Endometrium (tissue), 2 donors: ENCODE data around the gene PDE4D.
"Not testable (repeated sequence)": the region's sequence is repeated elsewhere in the genome, so short reads cannot be mapped to it uniquely, and the experiment has no call there.

Experiments used
- FAIRE-seq: peaks from 2 replicates; lab custom pipeline; 2012; peaks lifted over from hg19 to GRCh38; lab: Jason Lieb, UNC
- donor health status: control.
- donor health status: control.

Gene PDE4D

DNA sequence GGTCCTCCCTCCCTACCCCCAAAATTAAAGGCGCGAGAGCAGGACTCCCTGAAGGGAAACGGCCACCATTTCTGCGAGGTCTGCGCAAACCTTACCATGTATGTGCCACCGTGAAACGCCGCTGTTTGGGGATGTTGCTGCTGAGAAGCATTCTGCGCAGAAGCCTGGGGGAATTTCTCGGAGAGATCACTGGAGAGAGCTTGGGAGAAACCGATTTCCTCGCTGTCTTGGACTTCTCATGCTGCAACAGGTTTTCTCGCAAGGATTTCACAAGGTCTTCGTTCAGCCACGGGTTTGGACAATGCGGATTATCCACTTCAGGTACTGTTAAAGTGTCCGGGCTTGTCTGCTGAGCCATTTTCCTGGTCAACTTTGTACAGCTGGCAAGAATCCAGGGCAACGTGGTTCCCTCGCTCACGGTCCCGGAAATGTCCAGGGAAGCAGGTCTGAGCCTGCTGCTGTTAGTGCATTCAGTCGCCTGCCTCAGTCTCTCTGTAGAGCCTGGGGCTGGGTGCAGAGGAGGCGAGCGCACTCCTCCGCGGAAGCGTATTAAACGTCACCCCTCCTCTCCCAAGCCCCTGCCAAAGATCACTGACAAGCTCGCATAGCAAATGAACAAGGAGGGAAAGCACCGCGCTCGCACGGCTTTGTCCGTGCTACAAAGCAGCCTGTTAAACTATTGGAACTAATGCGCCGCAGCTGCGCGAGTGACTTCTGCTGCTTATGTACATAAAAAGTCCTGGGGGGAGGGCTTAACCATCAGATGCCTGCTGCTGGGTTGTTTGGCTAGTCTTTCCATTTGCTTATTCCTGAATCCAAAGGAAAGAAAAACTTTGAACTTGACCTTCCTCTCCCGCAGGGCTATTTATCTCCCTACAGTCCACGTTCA is 125.1 kb downstream of the PDE4D start:
- no peak for FAIRE-seq

DNA sequence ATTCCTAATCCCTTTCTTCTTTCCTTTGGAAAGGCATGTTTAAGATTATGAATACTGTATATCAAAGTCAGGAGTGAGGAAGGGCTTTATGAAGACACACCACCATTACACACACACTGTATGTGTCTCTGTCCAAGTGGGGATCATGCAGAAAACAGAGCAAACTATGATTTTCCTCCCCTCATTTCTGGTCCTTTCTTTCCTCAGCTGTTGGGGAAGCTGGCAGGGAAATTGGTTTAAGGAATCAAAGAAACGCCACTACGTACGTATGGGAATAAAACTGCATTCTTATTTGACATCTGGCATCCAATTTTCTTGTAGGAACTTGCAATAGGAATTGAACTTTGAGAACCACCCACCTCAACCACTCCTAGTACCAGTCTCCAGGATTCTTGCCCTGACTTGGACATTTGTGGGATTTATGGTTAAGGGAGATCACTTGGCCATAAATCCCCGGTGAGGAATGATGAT is 125.8 kb downstream of the PDE4D start:
- no peak for FAIRE-seq

DNA sequence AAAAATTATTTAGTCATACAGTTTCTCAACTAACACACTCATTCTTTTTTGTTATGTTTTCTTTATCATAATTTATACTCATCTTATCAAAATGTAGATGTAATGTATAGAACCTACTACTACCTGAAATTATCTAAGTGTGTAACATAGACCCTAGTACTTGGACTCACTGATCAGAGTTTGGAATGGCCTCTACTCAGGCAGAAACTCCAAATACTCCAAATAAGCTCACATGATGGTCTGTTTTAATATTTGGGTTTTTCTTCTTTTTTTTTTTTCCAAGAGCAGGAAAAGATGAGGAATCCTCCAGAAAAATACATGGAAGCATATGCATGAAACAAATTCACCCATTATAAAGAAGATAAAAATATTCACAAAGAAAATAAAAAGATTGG is 126.3 kb downstream of the PDE4D start:
- no peak for FAIRE-seq

DNA sequence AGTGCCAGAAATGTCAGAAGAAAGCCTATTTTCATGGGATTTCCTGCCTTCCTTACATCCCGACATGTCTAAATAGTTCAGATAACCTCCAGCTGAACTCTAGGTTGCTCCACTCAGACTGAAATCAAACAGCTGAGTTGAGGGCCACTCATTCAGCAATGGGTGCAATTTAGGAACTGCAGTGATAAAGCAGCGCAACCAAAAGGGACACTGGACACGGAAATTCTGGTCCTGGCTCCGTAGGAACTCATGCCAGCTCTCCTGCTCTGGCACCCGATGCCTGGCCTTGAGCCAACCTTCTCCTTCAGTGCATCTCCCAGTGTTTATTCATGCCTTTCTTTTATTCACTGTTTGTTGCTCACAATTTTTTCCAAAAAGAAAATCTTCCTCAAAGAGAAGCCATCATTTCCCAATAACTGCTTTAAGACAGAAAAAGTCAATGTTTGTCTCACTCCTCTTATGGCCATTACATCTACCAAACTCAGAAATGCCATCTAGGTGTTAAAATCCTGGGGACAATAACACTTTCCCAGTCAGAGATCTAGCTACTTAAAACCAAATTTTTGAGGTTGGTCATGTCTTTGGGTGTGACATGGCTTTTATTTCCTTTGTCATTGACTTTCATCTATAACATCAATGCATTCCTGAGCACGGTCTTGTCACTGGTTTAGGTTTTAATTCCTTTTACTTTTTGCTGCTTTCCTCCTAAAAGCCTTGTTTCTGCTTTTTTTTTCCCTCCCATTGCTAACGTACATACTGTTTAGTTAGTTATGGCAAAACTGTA is 126.9 kb downstream of the PDE4D start:
- FAIRE-seq, result no peak

DNA sequence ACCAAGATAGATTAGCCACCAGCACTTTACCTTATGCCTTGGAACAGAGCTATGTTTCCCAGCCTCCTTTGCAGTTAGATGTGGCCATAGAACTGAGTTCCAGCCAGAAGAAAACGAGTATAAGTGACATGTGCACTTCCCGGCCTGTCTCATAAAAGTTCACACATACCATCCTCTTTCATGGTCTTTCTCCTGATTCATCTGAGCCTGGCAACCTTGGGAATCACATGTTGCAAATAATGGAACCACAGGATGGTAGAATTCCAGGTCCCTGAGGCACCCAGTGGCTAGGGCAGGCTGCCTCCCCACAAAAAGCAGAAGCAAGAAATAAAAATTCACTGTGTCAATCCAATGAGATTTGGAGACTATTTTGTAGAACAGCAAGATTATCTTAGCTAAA is 128.1 kb downstream of the PDE4D start:
- FAIRE-seq, result no peak

DNA sequence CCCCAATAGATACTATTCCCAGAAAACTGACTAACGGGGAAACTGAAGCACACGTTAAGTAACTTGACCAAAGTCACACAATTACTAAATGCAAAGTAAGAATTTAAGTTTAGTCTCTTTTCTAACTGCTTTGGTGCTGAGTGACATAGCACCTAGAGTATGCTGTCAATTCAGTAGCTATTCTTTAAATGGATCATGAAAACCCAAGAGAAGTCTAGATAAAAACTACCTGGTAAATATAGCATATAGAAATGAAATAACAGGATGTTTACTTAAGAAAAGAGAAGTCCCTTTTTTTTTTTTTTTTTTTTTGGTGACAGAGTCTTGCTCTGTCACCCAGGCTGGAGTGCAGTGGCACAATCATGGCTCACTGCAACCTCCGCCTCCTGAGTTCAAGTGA is 129.2 kb downstream of the PDE4D start:
- no peak for FAIRE-seq

DNA sequence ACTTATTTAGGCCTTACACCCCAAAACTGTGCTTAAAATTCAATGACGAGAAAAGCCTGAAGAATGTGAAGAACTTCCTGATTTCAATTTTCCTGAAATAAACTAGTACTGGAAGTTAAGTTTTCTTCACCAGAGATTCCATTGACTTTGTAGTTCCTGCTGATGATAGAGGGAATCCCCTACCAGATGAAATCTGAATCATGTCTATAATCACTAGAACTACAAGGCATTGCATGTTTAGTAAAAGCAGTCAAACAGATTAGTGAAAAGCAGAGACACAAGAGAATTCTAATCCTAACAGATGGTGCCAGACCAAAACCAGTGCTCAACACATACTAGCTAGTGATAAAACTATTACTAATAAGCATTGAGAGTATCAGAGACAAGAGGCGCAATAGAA is 130.0 kb downstream of the PDE4D start:
- FAIRE-seq, result no peak

DNA sequence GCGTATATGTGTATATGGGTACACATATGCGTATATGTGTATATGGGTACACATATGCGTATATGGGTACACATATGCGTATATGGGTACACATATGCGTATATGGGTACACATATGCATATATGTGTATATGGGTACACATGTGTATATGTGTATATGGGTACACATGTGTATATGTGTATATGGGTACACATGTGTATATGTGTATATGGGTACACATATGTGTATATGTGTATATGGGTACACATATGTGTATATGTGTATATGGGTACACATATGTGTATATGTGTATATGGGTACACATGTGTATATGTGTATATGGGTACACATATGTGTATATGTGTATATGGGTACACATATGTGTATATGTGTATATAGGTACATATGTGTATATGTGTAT is 131.3 kb downstream of the PDE4D start:
- FAIRE-seq, result not testable (repeated sequence)

DNA sequence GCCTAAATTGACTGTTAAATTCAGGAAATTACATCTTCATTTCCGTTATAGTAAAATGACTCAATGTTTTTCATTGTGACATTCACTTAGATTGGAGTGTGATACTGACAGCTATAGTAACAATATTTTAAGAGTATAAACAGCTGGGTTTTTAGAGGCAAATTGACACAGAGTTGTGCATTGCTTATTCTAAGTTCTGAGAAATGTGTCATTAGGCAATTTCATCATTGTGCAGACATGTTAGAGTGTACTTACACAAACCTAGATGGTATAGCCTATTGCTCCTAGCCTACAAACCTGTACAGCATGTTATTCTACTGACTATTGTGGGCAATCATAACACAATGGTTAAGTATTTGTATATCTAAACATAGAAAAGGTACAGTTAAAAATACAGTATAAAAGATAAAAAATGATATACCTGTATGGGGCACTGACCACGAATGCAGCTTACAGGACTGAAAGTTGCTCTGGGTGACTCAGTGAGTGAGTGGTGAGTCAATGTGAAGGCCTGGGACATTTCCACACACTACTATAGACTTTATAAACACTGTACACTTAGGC is 132.7 kb downstream of the PDE4D start:
- FAIRE-seq, result no peak

DNA sequence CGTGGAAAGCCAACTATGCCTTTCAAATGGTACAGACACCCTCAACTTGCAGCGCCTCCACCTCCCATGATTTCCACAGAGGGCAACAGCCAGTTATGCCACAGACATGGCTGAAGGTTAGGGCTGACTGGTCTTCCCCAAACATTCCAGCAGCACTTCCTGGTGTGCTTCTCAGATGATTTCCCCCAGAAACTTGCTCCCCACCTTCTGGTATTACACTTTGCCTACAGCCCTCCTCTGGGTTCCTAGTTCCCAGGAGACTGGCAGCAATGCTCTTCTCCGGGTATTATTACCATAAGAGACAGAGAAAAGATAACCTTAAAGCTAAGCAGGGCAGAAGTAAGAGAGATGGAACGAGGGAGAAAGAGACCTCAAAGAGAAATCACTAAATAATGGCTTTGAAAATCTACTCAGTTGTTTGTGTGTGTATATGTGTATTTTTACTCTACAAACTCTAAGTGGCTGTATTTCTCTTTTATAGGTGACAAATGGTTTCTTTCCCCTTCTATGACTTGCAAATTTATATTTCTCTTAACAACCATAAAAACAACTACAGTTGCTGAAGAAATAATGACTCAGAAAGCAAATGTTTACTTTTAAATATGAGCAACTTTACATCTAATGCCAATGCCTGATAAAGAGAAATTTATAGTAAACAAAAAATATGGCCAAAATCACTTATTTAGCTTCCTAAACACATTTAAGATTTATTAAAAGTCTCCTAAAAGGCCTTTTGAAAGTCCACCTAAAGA is 133.8 kb downstream of the PDE4D start:
- FAIRE-seq, result no peak

DNA sequence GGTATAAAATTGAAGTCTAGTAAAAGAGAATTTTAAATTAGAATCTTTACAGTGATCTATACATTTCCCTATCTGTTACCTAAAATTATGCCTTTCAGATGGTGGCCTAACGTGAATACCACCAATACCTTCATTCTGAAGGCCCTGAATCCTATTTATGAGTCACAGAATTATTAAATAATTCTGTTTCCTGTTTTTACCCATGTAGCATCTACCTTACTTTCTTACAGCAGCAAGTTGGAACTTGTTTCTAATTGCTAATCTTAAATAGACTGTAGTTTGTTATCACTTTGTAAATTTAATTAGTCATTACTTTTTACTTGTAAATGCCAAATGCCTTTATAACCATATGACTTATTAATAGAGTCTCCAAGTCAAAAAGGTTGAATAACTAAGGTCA is 135.0 kb downstream of the PDE4D start:
- FAIRE-seq, result peak; percentile 55

DNA sequence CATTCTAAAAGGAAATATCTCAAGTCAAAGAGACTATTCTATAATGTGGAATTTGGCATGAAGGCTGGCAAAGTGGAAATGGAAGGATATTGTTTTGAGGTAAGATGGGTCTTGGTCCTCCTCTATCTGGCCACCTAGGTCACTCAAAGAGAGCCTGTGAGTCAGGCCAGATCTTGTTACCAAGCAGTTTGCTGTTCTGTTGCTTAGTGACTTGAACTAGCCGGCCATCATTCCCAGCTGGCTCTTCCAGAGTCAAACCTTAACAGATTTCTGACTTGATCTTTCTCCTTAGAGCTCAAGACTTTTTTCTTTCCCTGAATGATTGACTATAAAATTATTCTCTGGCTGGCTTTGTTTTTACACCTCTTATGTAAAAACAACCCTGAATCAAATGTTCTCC is 136.1 kb downstream of the PDE4D start:
- FAIRE-seq, result no peak

DNA sequence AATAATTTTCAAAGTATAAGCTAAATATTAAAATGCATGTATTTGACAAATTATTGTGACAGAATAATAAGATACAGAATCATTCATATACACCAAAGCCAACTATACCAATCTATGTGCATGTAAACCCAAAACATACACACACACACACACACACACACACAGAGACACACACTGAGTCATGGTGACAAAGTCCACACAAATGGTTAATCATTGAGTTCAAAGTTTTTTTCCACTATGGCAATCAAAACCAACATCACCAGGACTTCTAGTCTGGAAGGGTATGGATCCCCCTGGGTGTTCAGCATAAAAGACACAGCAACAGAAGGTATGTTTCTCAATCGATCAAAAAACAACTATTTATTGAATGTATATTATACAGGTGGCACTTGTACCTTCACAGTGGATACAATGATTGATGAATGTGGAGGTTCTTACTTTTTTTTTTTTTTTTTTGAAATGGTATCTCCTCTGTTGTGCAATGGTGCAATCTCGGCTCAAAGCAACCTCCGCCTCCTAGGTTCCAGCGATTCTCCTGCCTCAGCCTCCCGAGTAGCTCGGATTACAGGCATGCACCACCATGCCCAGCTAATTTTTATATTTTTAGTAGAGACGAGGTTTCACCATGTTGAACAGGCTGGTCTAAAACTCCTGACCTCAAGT is 137.0 kb downstream of the PDE4D start:
- no peak for FAIRE-seq

DNA sequence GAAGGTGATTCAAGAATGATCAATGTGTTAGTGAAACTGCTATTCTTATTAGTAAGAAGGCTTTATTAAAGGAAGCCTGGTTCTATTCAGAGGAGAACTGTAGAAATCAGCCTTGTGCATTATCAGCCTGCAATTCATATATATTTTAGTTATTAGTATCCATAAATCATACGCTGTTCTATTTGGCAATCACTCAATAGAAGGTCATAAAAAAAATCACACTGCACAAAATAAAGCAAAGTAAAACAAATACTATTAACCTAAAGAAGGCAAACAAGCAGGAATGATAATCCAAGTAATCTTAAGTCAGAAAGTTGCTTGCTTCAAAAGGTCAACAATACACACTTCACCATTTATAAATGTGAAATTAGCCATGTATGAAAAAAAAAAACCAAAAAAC is 138.1 kb downstream of the PDE4D start:
- no peak for FAIRE-seq

DNA sequence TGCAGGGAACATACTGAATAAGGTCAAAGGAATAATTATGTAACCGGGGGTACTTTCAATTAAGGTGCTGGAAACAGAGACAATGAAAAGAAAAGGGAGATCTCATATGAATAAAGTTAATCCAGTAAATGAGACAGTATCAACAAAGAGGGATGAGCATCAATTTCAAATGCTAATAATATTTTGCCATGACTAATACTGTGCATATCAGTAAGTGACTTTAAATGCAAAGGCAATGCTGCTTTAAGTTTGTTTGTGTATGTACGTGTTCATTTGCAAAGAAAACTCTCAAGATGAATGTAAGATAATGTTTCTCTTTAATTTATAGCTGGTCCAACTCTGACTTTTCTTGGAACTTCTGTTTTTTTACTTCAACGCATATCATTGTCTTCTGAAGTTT is 139.9 kb downstream of the PDE4D start:
- no peak for FAIRE-seq

DNA sequence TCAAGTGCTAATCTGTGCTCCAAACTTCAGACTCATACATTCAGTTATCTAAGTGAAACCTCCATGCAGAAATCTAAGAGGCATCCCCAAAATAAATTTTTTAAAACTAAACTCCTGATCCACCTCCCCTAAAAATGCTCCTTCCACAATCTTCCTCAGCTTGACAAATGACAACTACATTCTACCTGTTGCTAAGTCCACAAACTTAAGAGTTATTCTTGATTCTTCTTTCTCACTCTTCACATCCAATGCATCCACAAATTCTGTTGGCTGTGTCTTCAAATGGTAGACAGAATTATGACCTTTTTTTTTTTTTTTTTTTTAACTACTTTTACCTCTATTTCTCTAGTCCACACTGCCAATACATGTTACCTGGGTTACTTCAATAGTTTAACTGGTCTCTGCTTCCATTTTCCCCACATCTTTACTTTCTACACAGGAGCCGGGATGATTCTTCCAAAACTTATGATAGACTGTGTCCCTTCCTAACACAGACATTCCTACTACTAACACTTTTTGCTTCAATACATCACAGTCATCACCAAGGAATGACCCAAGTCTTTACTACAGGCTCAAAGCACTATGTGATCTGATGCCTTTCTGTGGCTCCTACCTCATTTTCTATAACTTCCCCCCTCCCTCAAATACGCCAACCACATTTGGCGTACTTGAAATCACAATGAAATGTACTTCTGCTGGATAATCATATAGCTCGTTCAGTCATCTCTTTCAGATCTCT is 143.6 kb downstream of the PDE4D start:
- FAIRE-seq, result no peak

DNA sequence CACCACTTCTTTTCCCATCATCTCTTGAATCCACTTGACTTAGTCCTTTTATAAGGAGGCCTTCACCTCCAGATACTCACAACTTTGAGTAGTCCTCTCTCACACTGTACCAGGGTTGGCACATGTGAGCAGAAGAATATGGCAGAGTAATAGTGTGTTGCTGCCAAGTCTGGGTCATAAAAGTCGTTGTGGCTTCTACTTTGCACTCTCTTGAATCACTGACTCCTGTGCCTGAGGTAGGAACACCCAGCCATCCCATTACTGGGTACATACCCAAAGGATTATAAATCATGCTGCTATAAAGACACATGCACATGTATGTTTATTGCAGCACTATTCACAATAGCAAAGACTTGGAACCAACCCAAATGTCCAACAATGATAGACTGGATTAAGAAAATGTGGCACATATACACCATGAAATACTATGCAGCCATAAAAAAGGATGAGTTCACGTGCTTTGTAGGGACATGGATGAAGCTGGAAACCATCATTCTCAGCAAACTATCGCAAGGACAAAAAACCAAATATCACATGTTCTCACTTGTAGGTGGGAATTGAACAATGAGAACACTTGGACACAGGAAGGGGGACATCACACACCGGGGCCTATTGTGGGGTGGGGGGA is 145.4 kb downstream of the PDE4D start:
- FAIRE-seq, result not testable (repeated sequence)

DNA sequence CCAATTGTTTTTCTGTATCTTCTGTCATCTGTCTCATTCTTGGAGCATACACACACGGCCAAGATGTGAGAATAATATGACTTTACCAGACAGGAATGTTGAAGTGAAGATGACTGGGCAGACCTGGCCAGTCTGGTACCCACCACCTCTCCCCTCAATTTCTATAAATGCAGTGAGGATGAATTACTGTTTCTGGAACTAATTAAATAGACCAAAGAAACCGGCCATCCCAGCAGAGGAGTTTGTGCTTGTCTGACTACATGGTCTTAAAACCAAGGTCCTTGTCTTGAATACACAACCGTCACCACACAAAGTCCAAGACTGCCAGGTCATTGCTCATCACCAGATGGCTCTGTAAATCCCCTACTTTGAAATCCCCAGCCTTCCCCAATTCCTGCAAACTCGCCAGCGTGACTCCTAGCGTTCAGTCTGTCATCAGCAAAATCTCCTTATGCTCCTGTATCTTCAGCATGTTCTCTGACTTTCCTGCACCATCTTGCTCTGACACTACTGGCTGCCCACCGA is 147.2 kb downstream of the PDE4D start:
- no peak for FAIRE-seq

DNA sequence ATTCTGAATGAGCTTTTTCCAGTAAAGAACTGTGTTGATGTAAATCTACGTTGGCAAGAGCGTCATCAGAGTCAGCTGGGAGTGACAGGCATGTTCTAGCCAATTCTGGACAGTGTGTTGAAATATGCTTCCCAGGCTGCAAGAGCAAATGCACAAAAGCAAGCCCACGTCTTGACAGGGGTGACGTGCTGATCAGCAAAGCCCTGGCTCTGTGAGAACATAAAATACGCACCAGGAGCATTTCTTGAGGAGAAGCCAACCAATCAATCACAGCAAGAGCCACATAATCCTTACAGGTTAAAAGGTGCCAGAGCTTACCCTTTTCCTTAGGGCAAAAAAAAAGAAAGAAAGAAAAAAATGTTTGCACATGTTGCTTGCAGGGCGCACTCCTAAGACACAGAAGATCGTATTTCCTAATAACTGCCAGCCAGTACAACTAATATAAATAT is 148.1 kb downstream of the PDE4D start:
- FAIRE-seq, result no peak

DNA sequence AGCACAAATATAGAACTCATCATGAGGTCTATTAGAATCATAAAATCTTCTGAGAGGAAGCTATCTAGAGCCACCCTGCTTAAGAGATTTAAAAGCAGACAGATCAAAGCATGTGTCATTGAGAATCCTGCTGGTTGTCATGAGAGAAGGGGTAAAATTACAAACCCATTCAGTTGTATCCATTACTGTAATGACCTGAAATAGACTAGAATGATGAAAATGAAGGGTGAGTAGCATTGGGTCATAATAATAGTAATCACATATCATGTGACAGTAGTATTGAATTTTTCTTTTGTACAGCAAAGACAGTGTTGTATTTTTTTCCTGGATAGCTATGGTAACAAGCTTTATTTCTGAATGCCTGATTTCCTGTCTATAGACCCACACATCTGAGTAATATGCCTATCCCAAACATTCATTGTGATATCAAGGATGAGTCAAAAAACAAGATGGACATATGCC is 149.0 kb downstream of the PDE4D start:
- no peak for FAIRE-seq
